NCI-H82 (cell line): ENCODE results near the gene ERVFRD-1.

Source experiments
- DNase-seq: peaks from one replicate; lab custom pipeline; 2025; lab: John Stamatoyannopoulos, UW

ERVFRD-1 gene

DNA sequence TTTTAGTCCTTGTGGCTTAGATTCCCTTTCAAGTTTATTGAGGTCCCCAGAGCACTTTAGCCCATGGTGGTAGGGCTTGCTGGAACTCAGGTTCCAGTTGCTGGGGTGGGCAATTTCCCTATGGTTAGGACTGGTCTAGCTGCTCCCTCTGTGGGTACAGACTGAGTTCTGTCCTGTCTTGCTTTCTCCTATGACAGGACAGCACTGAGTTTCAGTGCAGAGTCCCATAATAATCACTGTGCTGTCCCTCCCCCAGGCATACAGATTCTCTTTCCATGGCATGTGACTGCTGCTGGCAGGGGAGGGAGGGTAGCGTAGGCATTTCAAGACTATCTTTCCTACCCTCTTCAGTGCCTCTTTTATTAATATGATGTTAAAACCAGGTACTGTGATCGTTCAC is 17.1 kb upstream of the ERVFRD-1 start:
- no peak for DNase-seq

DNA sequence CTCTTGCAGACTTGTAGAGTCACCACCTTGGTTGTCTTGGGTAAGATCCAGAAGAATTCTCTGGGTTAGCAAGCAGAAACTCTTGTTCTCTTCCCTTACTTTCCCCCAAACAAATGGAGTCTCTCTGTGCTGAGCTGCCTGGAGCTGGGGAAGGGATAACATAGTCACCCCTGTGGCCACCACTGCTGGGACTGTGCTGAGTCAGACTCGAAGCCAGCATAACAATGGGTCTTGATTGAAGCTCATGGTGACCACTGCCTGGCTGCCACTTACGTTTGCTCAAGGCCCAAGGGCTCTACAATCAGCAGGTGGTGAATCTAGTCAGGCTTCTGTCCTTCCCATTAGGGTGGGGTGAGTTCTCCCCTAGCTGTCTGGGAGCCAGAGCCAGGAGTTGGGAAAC is 15.4 kb upstream of the ERVFRD-1 start:
- DNase-seq = no peak

DNA sequence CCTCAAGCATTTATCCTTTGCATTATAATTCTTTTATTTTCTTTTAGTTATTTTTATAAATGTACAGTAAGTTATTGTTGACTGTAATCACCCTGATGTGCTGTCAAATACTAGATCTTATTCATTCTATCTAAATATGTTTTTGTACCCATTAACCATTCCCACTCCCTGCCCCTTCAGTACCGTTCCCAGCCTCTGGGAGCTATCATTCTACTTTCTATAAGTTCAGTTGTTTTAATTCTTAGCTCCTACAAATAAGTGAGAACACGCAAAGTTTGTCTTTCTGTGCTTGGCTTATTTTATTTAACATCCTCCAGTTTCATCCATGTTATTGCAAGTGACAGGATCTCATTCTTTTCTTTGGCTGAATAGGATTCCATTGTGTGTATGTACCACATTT is 12.5 kb upstream of the ERVFRD-1 start:
- no peak for DNase-seq

DNA sequence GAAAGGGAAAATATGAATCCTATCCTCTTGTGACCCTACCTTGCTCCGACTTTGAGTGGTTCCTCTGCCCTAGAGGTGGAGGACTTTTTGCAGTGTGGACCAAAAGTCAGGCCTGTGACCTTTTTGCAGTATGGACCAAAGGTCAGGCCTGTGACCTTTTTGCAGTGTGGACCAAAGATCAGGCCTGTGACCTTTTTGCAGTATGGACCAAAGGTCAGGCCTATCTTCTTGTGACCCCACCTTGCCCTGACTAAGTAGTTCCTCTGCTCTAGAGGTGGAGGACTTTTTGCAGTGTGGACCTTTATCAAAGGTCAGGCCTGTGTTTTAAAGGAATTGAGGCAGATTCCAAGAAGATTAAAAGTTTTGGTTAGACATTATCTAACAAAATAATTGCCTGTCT is 10.9 kb upstream of the ERVFRD-1 start:
- DNase-seq = no peak

DNA sequence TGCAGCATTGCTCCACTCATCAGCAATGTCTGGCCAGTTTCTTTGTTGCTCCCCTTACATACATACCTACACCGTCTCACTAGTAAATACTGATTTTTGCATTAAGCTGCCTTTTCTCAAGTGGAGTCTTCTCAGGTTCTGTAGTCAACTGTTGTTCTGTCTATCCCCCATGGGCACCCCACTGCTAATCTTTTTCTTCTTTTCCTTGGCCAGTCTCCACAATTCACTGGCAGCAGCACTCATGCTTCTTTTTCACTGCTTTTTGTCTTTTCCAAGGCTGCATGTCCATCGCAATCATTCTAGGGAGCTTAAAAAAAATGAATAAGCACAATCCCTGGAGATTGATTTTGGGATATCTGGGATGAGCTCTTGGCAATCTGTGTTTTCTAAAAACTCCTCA is 10.3 kb upstream of the ERVFRD-1 start:
- no peak for DNase-seq

DNA sequence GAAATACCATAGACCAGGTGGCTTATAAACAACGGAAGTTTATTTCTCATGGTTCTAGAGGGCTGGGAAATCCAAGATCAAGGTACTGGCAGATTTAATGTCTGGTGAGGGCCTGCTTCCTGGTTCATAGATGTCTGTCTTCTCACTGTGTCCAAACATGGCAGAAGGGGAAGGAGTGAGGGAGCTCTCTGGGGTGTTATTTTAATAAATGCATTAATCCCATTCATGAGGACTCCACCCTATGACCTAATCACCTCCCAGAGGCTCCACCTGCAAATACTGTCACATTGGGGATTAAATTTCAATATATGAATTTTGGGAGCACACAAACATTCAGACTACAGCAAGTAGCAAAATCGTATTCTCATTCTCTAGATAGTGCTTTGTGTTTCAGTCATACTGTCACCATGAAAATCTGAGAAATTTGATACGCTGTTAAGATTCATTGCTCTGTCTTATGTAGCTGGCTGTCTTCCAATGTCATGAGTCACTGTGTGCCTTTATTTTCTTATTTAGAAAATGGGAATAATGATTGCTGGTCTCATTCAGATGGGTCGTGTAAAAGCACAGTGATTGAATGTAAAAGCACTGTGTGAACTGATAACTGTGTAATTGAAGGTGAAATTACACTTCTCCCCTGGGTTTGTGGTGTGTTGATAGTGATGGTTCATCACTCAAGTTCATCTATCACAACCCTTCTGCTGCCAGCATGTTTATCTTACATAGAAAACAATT is 8.9 kb upstream of the ERVFRD-1 start:
- no peak for DNase-seq

DNA sequence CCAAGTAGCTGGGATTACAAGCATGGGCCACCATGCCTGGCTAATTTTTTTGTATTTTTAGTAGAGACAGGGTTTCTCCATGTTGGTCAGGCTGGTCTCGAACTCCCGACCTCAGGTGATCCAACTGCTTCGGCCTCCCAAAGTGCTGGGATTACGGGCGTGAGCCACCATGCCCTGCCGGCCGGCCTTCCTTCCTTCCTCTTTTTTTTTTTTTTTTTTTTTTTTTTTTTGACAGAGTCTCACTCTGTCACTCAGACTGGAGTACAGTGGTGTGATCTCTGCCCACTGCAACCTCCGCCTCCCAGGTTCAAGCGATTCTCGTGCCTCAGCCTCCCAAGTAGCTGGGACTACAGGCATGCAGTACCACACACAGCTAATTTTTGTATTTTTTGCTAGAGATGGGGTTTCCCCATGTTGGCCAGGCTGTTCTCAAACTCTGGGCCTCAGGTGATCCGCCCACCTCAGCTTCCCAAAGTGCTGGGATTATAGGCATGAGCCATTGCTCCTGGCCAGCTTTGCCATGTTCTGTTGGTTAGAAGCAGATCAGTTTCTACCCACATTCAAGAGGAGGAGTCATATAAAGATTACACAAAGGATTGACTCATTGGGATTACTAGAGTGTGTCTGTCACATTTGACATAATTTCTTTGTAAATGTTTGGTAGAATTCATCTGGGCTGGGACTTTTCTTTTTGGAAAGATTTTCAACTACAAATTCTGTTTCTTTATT is 4.4 kb upstream of the ERVFRD-1 start:
- DNase-seq = peak; percentile 20

DNA sequence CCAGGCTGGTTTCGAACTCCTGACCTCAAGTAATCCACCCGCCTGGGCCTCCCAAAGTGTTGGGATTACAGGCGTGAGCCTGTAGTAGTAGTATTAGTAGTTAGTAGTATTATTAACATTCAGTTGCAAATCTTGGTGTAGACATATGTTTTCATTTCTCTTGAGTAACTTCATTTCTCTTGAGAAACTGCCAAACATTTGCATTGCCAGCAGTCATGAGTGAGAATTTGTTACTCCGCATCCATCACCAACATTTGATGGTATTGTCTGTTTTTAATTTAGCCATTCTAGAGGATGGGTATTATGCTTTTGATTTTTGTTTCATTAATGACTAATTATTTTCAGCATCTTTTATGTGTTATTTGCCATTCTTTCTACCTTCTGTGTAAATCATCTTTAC is 1.5 kb upstream of the ERVFRD-1 start:
- no peak for DNase-seq

DNA sequence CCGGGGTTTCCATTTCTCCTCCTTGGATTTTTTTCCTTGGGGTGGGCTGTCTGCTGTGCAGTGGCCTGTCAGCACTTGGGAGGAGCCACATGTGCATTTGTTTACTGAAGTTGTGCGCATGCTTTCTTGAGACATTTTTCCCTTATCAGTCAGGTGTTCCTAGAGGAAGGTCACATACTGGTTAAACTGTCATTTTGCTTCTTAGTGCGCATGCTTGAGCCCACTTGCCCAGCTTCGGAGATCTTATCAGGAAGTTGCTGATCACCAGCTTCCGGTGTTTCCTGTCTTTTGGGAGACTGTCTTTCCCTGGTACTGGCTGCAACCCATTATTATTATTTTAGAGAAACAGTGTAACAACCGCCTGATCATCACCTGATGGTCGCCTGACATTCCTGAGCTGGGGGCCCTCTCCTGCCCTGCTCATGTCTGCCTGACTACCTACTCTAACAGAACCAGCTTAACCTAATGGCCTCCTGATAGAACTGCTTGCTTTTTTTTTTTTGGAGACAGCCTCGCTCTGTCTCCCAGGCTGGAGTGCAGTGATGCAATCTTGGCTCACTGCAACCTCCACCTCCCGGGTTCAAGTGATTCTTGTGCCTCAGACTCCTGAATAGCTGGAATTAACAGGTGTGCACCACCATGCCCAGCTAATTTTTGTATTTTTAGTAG is 378 bp upstream of the ERVFRD-1 start:
- no peak for DNase-seq

DNA sequence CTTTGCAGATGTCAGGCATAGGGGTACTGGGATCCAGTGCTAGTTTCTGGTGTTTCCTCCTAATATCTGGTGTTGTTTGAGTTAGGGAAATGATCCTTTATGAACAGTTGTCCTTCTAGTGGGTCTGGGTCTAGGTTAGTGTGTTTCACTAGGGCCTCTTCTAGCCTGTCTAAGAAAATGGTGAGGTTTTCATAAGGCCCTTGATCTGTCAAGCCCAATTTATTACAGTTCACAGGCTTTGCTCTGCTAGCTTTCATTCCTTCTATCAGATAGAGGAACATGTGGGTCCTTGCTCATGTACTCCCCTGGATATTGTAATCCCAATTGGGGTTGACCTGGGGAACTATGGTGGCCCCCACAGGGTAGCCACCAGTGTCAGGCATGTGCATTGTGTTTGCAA is 2.8 kb downstream of the ERVFRD-1 start:
- DNase-seq = no peak

DNA sequence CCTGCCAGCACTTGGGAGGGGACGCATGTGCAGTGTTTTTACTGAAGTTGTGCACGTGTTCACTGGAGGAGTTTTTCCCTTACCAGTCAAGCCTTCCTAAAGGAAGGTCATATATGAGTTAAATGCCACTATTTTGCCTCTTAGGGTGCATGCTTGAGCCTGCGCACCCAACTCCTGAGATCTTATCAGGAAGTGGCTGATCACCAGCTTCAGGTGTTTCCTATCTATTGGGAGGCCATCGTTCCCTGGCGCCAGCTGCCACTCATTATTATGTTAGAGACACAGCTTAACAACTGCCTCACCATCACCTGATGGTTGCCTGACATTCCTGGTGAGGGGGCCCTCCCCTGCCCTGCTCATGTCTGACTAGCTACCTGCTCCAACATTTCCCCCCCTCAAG is 8.5 kb downstream of the ERVFRD-1 start:
- DNase-seq = no peak

DNA sequence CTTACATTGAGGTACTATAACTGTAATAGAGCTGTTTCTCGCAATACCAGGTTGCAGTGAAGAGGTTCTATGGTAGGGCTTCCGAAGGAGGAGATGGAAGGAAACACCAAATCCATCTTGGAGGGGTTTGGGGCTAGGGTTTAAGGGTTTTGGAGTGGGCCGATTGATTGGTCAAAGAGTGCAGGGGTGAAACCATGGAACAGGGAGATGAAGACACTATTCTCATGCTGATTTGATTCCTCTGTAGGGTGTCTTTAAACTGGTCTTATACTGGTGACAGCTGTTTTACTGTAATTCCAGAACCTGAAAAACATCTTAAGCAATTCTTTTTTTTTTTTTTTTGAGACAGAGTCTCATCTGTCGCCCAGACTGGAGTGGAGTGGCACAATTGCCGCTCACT is 10.1 kb downstream of the ERVFRD-1 start:
- no peak for DNase-seq

DNA sequence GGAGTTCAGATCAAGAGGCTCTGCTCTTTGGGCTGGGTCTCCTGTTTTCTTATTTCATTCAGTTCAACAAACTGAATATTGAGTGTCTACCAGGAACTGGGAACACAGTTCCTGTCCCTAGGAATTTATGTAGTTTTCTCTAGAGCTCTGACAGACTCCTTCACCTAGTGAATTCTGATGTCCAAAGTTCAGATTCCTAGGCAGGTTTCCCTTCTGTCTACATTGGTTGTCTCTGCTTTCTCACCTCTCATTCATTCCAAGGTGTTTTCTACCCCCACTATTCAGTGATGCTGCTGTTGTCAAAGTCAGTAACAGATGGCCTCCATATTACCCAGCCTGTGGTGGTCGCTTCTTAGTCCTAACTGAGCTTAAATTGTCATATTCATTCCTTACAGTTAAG is 13.5 kb downstream of the ERVFRD-1 start:
- peak; percentile 41 for DNase-seq

DNA sequence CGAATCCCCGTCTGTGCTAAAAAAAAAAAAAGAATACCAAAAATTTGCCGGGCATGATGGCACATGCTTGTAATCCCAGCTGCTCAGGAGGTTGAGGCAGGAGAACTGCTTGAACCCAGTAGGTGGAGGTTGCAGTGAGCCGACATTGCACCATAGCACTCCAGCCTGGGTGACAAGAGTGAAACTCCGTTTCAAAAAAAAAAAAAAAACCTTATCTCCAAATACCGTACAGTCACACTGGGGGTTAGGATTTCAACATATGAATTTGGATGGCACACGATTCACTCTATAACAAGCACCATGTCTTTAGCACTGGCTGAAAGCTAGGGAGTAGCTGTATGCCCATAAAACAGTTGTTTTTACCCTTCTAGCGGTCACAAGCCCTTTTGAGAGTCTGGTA is 14.0 kb downstream of the ERVFRD-1 start:
- no peak for DNase-seq

DNA sequence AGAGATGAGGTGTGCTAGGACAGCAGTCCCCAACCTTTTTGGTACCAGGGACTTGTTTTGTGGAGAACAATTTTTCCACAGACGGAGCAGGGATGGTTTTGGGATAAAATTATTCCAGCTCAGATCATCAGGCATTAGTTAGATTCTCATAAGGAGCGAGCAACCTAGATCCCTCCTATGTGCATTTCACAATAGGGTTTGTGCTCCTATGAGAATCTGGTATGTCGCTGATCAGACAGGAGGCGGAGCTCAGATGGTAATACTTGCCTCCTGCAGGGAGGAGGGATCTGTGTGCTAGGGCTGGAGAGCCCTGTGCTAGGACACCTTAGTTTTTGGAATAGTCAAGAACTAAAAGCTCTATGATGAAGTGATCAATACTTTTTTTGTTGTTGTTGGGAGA is 15.4 kb downstream of the ERVFRD-1 start:
- DNase-seq = peak; percentile 91

DNA sequence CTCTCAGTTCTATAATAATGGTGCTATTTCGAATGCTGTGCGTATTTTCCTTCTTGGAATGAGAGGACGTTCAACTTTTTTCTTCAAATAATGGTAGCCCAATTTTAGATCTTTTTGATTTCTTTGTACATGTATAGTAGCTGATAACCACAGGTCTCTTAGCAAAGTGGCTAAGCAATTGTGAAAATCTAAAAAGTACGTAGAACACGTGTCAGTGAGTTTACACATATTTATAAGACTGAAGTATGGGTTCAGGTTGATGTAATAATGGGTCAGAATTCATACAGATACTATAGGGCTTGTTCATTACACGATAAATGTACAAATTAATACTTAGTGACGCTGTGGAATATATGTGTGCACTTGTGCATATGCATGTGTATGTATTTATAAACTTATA is 16.6 kb downstream of the ERVFRD-1 start:
- DNase-seq = no peak

DNA sequence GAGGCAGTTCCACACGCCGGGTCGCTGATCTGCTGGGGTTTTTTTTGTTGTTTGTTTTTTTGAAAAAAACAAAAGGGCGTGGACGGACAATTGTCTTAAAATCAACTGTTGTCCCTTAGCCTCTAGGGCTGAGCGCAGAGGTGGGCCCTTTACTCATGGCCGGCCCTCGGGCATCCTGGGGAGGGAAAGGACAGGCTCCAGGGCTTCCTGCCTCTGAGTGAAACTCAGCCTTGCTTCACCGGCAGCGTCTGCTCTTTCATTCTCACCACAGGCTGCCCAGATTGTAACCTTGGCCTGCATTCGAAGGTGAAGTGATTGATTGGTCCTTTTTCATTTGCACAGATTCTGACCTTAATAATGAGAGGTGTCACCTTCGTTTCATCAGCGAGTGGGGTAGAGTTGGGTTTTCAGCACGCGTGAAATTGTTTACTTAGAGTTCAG is 17.1 kb downstream of the ERVFRD-1 start:
- DNase-seq = peak; percentile 67

DNA sequence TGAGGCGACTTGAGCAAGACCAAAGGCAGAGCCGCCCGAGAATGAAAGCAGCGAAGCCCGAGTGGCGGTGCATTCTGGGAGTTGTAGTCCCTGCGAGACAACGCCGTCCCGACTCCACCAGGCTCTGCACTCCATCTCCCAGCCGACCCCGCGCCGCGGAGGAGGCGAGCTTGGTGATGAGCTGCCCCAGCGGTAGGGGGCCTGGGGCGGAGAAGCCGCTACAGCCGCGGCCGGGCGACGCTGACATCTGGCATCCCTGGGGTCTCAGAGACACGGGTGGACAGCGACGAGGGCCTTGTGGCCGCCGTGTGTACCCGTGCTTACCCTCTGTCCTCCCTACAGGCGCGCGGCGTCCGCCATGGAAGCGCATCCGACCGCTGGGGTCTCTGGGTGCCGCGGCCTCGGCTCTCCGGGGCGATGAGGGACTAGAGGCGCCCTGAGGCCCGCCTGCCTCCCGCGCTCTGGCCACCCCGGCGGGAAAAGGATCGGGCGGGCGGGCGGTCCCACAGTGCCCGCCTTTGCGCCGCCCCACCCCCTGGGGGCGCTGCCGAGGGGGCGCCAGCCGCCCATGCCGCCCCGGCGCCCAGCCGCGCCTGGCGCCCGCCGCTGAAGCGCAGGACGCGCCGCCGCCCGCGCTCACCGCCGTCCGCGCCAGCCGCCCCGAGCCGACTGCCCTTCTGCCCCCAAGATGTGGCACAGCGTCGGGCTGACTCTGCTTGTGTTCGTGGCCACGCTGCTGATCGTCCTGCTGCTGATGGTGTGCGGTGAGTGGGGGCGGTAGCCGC is 17.7 kb downstream of the ERVFRD-1 start, which contains the start of gene SMIM13:
Gene SMIM13, plus strand, starts transcription at position 209 of the 785 bp plus-strand sequence. Its CDS starts 480 bp downstream, at position 689.
- DNase-seq = peak; percentile 99

DNA sequence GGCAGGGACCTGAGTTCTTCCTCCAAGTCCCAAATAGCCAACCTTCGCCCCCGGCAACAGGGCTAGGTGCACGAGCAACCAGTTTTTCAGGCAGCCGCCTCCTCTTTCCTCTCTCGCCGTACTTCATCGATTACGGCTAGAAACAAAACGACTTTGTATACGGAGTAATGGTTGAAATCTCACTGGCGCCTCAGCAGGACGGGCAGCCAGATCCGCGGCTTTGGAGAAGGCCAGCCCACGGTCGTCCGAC is 18.2 kb downstream of the ERVFRD-1 start:
- no peak for DNase-seq

DNA sequence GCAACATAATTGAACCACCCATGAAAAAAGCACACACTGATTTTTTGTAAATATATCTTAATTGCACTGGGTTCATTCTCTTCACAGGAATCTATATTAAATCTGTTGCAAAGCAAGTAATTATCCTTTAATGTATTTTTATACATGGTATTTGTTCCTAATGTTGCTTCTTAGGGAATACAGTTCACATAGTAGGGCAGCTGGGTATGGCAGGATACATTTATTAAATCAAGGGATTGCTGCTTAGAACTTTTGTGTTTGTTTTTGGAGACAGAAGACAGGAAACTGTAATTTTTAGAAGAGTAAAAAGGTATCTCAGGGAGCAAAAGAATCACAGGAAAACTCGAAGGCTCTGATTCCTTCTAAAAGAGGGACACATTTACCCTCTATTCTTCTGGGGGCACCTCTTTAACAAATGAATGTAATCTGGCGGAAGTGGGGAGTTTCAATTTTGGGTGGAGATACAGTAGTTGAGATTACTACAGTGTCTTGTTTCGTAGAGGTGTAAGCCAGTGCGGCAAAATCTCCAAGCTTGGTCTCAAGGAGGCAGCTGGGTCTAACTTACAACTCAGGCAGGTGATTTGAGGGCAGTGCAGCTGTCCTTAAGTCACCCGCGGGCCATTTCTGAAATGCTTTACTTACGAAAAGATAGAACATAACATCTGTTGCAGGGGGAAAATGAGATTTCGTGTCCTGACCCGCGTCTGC is 18.7 kb downstream of the ERVFRD-1 start:
- peak; percentile 98 for DNase-seq

DNA sequence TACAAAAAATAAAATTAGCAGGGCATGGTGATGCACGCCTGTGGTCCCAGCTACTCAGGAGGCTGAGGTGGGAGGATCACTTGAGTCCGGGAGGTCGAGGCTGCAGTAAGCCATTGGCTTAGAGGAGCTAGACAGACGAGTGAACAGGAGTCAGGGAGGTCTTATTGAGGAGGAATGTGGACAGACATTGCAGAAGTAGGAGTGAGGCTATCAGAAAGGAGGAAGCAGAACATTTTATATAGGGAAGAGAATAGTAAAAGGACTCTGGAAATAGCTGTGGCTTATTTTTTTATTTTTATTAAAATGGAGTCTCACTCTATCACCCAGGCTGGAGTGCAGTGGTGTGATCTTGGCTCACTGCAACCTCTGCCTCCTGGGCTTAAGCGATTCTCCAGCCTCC is 20.4 kb downstream of the ERVFRD-1 start:
- DNase-seq = peak; percentile 36

DNA sequence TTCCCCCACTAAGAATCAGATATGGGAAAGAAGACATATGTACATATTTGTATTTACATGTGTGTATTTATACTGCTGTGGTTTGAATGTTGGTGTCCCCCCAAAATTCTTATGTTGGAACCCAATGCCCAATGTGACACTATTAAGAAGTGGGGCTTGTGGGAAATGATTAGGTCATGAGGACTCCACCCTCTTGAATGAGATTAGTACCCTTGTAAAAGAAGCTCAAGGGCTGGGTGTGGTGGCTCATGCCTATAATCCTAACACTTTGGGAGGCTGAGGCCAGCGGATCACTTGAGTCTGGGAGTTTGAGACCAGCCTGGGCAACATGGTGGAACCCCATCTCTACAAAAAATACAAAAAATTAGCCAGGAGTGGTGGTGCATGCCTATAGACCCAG is 21.8 kb downstream of the ERVFRD-1 start:
- peak; percentile 39 for DNase-seq
